IMR-90 (cell line): ENCODE results near the gene DGKG.

Source experiments
- BHLHE40 ChIP-seq: fragments of 150-350 bp; IDR thresholded peaks from 2 replicates; pipeline ENCODE4 v1.6.1; 2016; ENCODE audit warnings: mild to moderate bottlenecking, low read depth, low read length
- CEBPB ChIP-seq: IDR thresholded peaks from 2 replicates; pipeline ENCODE4 v1.6.1; 2012; ENCODE audit warnings: low read depth, low read length, improper control_type of control experiment
- POLR2A ChIP-seq: IDR thresholded peaks from 2 replicates; pipeline ENCODE4 v1.6.1; 2012; ENCODE audit warnings: mild to moderate bottlenecking, low read depth, low read length
- RAD21 ChIP-seq: IDR thresholded peaks from 2 replicates; pipeline ENCODE4 v1.6.1; 2012; ENCODE audit warnings: low read length, improper control_type of control experiment
- RCOR1 ChIP-seq: IDR thresholded peaks from 2 replicates; pipeline ENCODE4 v1.6.1; 2012; ENCODE audit warnings: mild to moderate bottlenecking, low read length, improper control_type of control experiment; ENCODE audit not compliant: insufficient replicate concordance
- RFX5 ChIP-seq: IDR thresholded peaks from 2 replicates; pipeline ENCODE4 v1.8.0; 2012; ENCODE audit warnings: low read depth, mild to moderate bottlenecking, low read length, moderate library complexity
- SMC3 ChIP-seq: fragments of 150-350 bp; IDR thresholded peaks from 2 replicates; pipeline ENCODE4 v1.6.1; 2016; ENCODE audit warnings: low read depth, mild to moderate bottlenecking, antibody characterized with exemption, low read length, moderate library complexity
- USF2 ChIP-seq: fragments of 150-350 bp; IDR thresholded peaks from 2 replicates; pipeline ENCODE4 v1.6.1; 2017; ENCODE audit warnings: mild to moderate bottlenecking, antibody characterized with exemption, low read length, low read depth
- TF ChIP-seq, protein P1 (sequence below): conservative IDR thresholded peaks from 2 replicates; pipeline ENCODE4 v1.5.1; 2012; ENCODE audit warnings: mild to moderate bottlenecking, low read depth, low read length, improper control_type of control experiment

DNA sequence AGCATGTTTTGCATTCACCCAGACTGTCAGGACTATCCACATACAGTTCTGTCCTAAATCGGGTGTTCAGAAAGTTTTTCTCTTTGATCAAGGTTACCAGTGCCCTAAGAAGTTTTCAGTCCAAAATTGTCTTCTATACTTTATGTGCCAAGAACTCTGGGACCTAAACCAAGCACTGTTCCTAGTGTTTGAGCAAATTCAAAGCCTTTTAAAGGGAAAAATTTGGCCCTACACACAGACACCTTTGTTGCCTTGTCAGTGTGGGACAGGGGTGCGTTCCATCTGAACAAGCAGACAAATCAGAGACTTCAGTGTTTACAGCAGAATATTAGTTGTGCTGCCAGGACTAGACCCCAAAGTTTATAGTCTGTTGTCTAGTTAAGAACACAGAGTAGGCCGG is 50.6 kb downstream of the DGKG start:
- TF ChIP-seq RAD21 (no peak), SMC3 (no peak), CEBPB (no peak), USF2 (no peak), POLR2A (no peak), RFX5 (no peak), RCOR1 (no peak), BHLHE40 (no peak)
- TF ChIP-seq, protein P1, sequence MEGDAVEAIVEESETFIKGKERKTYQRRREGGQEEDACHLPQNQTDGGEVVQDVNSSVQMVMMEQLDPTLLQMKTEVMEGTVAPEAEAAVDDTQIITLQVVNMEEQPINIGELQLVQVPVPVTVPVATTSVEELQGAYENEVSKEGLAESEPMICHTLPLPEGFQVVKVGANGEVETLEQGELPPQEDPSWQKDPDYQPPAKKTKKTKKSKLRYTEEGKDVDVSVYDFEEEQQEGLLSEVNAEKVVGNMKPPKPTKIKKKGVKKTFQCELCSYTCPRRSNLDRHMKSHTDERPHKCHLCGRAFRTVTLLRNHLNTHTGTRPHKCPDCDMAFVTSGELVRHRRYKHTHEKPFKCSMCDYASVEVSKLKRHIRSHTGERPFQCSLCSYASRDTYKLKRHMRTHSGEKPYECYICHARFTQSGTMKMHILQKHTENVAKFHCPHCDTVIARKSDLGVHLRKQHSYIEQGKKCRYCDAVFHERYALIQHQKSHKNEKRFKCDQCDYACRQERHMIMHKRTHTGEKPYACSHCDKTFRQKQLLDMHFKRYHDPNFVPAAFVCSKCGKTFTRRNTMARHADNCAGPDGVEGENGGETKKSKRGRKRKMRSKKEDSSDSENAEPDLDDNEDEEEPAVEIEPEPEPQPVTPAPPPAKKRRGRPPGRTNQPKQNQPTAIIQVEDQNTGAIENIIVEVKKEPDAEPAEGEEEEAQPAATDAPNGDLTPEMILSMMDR = no peak
